SK-N-MC (cell line): ENCODE data around the gene EIF4B.

Experiments used
- EZH2 ChIP-seq: fragments of 200-600 bp; sonication (generic); IDR thresholded peaks from one replicate; pipeline ENCODE4 v1.6.1; 2017; ENCODE audit warnings: antibody characterized with exemption
- POLR2AphosphoS5 ChIP-seq: IDR thresholded peaks from 2 replicates; pipeline ENCODE4 v1.6.1; 2012; ENCODE audit warnings: mild to moderate bottlenecking, low read depth, low read length, borderline replicate concordance

DNA sequence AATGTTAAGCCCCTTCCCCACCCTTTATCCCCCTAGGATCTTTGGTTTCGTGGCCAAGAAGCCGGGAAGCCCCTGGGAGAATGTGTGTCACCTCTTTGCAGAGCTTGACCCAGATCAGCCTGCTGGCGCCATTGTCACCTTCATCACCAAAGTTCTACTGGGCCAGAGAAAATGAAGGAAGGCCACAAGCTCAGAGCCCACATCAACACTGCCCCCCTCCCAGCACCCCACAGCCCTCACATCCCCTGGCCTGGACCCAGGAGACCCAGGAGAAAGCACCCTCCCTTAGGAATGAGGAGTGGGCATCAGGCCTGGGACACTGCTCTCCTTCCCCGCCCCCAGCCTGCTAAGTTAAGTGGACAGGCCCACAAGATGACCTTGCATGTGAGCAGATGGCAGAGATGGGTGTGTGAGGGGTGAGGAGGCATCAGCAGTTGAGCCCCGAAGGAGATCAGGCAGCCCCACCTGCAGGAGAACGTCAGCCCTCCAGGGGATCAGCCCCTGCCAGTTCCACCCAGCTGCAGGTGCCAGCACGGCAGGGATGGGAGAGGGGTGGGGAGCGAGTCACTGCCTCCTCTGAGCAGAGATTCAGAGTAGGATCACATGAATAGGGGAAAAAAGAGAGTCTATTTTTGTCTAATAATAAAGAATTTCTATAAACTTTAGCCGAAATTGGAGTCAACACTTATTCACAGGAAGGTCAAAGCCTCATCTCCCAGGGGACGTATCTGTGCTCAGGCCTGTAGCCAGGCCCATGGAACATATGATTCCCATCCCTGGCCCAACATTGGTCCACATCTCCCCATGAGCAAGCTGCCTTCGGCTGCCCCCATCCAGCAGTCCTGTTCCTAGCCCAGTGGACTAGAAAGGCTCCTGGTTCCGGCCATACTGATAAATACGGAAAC, 57.7 kb downstream of the EIF4B start:
- TF ChIP-seq POLR2AphosphoS5: no peak
- TF ChIP-seq EZH2: no peak
